Osteoblast (primary cell): ENCODE measurements around the gene APBA2. TPM values are rescaled to one million over a fixed set of nuclear protein-coding genes. Genes with fewer than 3 reads are reported as not detected.

ENCODE experiments used
- DNase-seq: peaks from one replicate; pipeline ENCODE4 v3.0.0; 2011; ENCODE audit warnings: low spot score, mixed read lengths; ENCODE audit not compliant: insufficient read length; ENCODE audit errors: missing footprints
- H2AFZ ChIP-seq: 2 replicates; pipeline ENCODE4 v1.6.0; 2011; ENCODE audit warnings: mild to moderate bottlenecking, low read length
- H3K27ac ChIP-seq: 2 replicates; pipeline ENCODE4 v1.5.1; 2011; ENCODE audit warnings: mild to moderate bottlenecking, low read depth, low read length, moderate library complexity
- H3K27me3 ChIP-seq: 2 replicates; pipeline ENCODE4 v1.6.0; 2012; ENCODE audit warnings: mild to moderate bottlenecking, control low read depth, inconsistent platforms, low read length, moderate library complexity; ENCODE audit not compliant: insufficient read depth
- H3K36me3 ChIP-seq: 2 replicates; pipeline ENCODE4 v1.5.1; 2011; ENCODE audit warnings: mild to moderate bottlenecking, low read length, control low read depth, moderate library complexity; ENCODE audit not compliant: insufficient read depth
- H3K4me1 ChIP-seq: 2 replicates; pipeline ENCODE4 v1.5.1; 2011; ENCODE audit warnings: mild to moderate bottlenecking, low read length, control low read depth, moderate library complexity; ENCODE audit not compliant: insufficient read depth
- H3K4me2 ChIP-seq: 2 replicates; pipeline ENCODE4 v1.6.0; 2011; ENCODE audit warnings: mild to moderate bottlenecking, low read length; ENCODE audit not compliant: insufficient read depth
- H3K4me3 ChIP-seq: fragments of 200-600 bp; sonication (generic); 3 replicates; pipeline ENCODE4 v1.5.1; 2012; ENCODE audit warnings: mild to moderate bottlenecking, low read length, inconsistent platforms; ENCODE audit not compliant: insufficient read depth
- H3K79me2 ChIP-seq: 2 replicates; pipeline ENCODE4 v1.6.0; 2012; ENCODE audit warnings: mild to moderate bottlenecking, low read length, control low read depth, inconsistent platforms; ENCODE audit not compliant: insufficient read depth
- H3K9me3 ChIP-seq: 2 replicates; pipeline ENCODE4 v1.5.1; 2011; ENCODE audit warnings: low read depth, low read length, control low read depth
- H4K20me1 ChIP-seq: 2 replicates; pipeline ENCODE4 v1.6.0; 2012; ENCODE audit warnings: mild to moderate bottlenecking, low read length, control low read depth; ENCODE audit not compliant: insufficient read depth
- total RNA-seq: library from RNA; depleted of rRNA; stranded (reverse); fragments of >200 nt; gene quantifications from 2 replicates; pipeline ENCODE4 v1.2.3, GENCODE V29; 2012
- TF ChIP-seq, protein P1 (sequence below): IDR thresholded peaks from 2 replicates; pipeline ENCODE4 v1.5.1; 2011; ENCODE audit warnings: mild to moderate bottlenecking, low read depth, low read length, moderate library complexity; ENCODE audit errors: extremely low read depth

Gene APBA2
- total RNA-seq, 1 donor, result 6.2 TPM

DNA sequence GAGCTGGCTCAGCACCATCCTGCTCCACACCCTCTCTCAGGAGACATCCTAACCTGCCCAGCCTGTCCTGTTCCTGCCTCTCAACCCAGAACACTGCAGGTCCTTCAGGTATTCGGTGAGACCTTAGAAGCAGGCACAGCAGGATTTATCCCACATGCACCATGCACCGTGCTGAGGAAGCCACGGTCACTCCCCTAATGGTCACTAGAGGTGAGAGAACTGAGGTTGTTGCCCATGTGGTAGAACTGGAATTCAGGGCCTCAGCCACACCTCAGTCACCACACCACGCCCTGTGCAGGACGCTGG lies 36.9 kb downstream of the APBA2 start:
- Histone ChIP-seq H2AFZ (no peak overlapping the region), H3K4me3 (no peak overlapping the region), H3K4me2 (no peak overlapping the region), H3K4me1 (no peaks in the 10 kb centered on the region), H3K27ac (no peak overlapping the region), H3K79me2 (no peaks in the 10 kb centered on the region), H3K27me3 (no peaks in the 10 kb centered on the region), H3K36me3 (no peaks in the 10 kb centered on the region), H3K9me3 (no peaks in the 10 kb centered on the region), H4K20me1 (no peaks in the 10 kb centered on the region)
- no peak for DNase-seq
- TF ChIP-seq, protein P1, sequence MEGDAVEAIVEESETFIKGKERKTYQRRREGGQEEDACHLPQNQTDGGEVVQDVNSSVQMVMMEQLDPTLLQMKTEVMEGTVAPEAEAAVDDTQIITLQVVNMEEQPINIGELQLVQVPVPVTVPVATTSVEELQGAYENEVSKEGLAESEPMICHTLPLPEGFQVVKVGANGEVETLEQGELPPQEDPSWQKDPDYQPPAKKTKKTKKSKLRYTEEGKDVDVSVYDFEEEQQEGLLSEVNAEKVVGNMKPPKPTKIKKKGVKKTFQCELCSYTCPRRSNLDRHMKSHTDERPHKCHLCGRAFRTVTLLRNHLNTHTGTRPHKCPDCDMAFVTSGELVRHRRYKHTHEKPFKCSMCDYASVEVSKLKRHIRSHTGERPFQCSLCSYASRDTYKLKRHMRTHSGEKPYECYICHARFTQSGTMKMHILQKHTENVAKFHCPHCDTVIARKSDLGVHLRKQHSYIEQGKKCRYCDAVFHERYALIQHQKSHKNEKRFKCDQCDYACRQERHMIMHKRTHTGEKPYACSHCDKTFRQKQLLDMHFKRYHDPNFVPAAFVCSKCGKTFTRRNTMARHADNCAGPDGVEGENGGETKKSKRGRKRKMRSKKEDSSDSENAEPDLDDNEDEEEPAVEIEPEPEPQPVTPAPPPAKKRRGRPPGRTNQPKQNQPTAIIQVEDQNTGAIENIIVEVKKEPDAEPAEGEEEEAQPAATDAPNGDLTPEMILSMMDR, result no peak

DNA sequence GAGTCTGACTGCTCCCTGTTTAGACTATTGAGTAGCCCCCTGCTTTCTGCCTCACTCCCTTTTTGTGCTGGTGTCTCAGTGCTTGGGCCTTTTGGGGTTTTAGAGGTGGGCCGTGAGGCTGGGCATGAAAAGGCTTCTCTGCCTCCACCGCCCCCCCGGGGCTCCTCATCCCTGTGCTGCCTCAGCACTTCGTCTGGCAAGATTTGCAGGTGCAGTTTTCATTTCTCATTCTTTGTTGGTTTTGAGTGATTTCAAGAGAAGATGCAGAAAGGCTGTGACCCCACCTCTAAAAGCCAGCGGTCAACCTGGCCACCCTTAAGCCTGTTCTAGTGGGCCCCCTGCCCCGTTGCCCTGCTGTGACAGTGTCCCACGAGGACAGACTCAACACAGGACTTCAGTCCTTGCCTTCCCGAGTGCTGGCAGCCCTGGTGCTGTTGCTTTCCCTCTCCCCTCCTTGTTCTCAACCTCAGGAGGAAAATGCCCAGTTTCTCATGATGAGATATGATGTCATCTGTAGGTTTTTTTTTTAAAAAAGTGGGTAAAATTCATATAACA lies 38.0 kb downstream of the APBA2 start:
- H3K4me1 ChIP-seq, result no peaks in the 10 kb centered on the region
- no peaks in the 10 kb centered on the region for H3K9me3 ChIP-seq
- TF ChIP-seq, protein P1, result no peak
- no peaks in the 10 kb centered on the region for H3K36me3 ChIP-seq
- no peak for DNase-seq
- H3K4me2 ChIP-seq, result no peak overlapping the region
- H3K4me3 ChIP-seq, result no peak overlapping the region
- no peaks in the 10 kb centered on the region for H3K79me2 ChIP-seq
- no peaks in the 10 kb centered on the region for H3K27me3 ChIP-seq
- H2AFZ ChIP-seq, result no peak overlapping the region
- H3K27ac ChIP-seq, result no peak overlapping the region
- H4K20me1 ChIP-seq, result no peaks in the 10 kb centered on the region

DNA sequence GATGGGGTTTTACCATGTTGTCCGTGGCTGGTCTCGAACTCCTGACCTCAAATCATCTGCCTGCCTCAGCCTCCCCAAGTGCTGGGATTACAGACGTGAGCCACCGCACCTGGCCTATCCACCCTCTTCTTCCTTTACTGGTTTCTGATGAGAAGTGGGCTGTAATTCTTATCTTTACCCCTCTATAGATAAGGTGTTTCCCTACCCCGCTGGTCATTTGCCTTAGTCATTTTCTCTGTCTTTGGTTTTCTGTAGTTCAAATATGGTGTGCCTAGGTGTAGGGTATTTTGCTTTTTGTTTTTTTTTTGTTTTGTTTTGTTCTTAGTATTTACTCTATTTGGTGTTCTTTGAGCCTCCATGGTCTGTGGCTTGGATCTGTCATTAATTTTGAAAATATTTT lies 41.3 kb downstream of the APBA2 start:
- no peak for DNase-seq
- no peaks in the 10 kb centered on the region for H3K36me3 ChIP-seq
- no peak overlapping the region for H3K27ac ChIP-seq
- H3K9me3 ChIP-seq, result no peaks in the 10 kb centered on the region
- no peaks in the 10 kb centered on the region for H3K4me1 ChIP-seq
- H3K4me2 ChIP-seq, result no peak overlapping the region
- no peak overlapping the region for H3K4me3 ChIP-seq
- TF ChIP-seq, protein P1, result no peak
- H3K27me3 ChIP-seq, result no peaks in the 10 kb centered on the region
- no peaks in the 10 kb centered on the region for H3K79me2 ChIP-seq
- H4K20me1 ChIP-seq, result no peaks in the 10 kb centered on the region
- H2AFZ ChIP-seq, result no peak overlapping the region

DNA sequence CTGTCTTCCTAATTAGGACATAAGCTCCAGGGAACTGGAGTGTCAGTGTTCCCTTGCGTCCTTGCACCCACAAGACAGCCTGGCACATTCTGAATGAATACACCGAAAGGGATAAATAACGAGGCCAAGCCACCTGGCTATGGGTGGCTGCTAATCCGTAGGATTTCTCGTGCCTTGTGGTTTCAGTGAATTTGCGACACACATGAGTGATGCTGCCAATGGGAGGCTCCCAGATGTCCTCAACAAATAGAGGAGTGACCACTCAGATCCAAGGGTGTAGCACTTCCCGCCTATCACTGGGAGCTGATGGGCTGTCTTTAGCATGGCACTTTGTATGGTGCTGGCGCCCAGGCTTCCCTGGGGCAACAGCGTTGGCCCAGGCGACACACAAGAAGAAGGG lies 43.4 kb downstream of the APBA2 start:
- no peak overlapping the region for H3K27ac ChIP-seq
- H4K20me1 ChIP-seq, result no peaks in the 10 kb centered on the region
- no peak overlapping the region for H2AFZ ChIP-seq
- TF ChIP-seq, protein P1, result no peak
- DNase-seq, result no peak
- no peaks in the 10 kb centered on the region for H3K79me2 ChIP-seq
- H3K36me3 ChIP-seq, result no peaks in the 10 kb centered on the region
- no peaks in the 10 kb centered on the region for H3K27me3 ChIP-seq
- no peaks in the 10 kb centered on the region for H3K4me1 ChIP-seq
- H3K4me2 ChIP-seq, result no peak overlapping the region
- no peaks in the 10 kb centered on the region for H3K9me3 ChIP-seq
- no peak overlapping the region for H3K4me3 ChIP-seq
